ENCODE data around the gene KRT38.

KRT38 gene

DNA sequence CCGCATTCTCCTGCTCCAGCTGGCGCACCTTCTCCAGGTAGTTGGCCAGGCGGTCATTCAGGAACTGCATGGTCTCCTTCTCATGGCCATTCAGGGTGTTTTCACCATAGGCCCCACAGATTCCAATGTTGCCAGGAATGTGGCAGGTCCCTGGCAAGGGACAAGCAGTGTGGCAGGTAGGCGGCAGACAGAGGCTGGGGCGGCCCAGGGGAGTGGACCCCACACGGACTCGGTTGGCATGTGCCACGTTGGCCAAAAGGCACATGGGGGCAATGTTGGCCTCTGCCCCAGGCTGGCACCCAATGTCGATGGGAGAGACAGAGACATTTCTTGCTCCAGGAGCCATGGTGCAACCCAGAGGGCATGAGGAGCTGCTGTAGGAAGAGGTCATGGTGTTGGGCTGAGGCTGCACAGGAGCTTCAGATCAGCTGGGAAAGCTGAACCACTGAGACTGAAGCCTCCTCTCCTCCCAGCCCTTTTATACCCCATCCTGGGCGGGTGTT is at the start of gene KRT38:
Gene KRT38, minus strand, starts transcription at position 453 of the 503 bp plus-strand sequence. Its CDS starts 62 bp downstream, at position 391.
- no peak for DNase-seq (ENCODE audit: low spot score)

DNA sequence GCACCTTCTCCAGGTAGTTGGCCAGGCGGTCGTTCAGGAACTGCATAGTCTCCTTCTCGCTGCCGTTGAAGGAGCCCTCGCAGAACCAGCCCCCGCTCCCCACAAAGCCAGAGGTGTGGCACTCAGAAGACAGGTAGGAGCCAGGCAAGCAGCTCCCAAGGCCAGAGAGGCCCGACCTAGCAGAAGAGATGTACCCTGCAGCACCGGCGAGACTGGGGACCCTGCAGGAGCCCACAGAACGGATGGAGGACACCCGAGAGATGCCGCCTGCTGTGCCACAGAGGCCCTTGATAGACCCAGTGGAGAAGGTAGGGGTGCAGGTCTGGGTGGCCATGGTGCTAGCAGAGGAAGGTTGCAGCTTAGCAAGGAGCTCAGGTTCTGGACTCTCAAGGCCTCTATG is 48.7 kb upstream of the KRT38 start, which contains the start of gene KRT36:
Gene KRT36, minus strand, starts transcription at position 380 of the 400 bp plus-strand sequence. Its CDS starts 46 bp downstream, at position 334.
- no peak for DNase-seq (ENCODE audit: low spot score)

DNA sequence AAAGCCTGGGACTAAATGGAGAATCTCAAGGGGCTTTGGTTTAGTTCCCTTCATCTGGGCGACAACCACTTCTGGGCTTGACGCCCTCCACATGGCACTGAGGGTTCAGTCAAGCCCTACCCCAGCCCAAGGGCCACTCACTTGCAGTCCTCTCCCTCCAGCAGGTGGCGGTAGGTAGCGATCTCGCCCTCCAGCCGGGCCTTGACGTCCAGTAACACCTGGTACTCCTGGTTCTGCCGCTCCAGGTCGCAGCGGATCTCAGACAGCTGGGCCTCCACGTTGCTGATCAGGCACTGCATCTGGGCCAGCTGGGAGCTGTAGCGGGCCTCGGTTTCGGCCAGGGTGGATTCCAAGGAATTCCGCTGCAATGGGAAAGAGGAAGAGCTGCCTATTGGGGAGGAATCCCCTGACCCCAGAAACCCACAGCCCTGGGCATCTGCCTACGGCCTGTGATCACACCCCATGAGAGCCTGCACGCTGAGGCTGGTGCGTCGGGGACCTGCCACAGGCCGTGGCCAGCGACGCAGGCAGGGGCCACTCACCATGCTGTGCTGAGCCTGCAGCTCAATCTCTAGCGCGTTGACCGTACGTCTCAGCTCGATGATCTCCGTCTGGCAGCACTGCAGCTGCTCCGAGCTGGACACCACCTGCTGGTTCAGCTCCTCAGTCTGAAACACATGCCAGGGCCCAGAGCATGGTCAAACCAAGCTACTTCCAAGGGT is 46.2 kb upstream of the KRT38 start:
- DNase-seq (ENCODE audit: low spot score): no peak

- no peak for DNase-seq (ENCODE audit: low spot score)
Observed at GRCh38 chr17:41486316-41486715, 45.5 kb upstream of the KRT38 start.

- DNase-seq (ENCODE audit: low spot score): no peak
Observed at GRCh38 chr17:41484920-41485904, 44.4 kb upstream of the KRT38 start.

GRCh38 chr17:41483991-41484826 is 43.4 kb upstream of the KRT38 start:
- no peak for DNase-seq (ENCODE audit: low spot score)

- DNase-seq (ENCODE audit: low spot score): no peak
Observed at GRCh38 chr17:41483531-41483930, 42.7 kb upstream of the KRT38 start.

DNA sequence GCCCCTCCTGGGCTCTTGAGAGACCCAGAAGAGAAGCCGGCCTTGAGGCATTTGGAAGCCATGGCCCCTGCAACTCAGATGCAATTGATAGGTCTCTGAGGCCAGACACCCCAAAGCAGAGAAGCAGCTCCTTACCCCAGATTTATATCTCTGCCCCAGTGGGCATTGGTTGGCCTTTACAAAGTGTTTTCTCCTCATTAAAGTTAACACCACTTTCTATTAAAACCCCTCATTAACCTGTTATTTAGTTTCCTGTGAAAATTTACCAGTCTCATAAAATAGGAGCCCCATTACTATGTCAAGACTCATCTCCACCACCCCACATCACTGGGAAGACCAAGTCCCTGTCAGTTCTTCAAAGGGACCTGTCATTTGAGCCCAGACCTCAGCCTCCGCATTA is 40.3 kb upstream of the KRT38 start, which contains the start of gene KRT35:
Gene KRT35, minus strand, starts transcription at position 116 of the 400 bp plus-strand sequence. Its CDS starts 54 bp downstream, at position 62.
- no peak for DNase-seq (ENCODE audit: low spot score)

DNA sequence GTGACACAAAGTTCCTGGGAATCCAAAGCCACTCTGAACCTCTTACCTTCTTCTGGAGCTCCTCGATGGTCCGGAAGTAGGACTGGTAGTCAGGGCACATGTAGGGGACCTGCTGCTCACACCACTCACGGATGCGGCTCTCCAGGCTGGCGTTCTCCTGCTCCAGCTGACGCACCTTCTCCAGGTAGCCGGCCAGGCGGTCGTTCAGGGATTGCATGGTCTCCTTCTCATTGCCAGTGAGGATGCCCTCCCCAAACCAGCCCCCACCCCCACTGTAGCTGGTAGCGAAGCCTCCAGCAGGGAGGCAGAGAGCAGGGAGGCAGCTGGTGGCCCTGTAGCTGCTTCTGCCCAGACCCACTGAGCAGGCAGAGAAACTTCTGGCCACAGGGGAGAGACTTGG is 39.8 kb upstream of the KRT38 start:
- DNase-seq (ENCODE audit: low spot score): no peak

- DNase-seq (ENCODE audit: low spot score): no peak
Observed at GRCh38 chr17:41480136-41480535, 39.4 kb upstream of the KRT38 start.

GRCh38 chr17:41478237-41478636 is 37.5 kb upstream of the KRT38 start:
- no peak for DNase-seq (ENCODE audit: low spot score)

DNA sequence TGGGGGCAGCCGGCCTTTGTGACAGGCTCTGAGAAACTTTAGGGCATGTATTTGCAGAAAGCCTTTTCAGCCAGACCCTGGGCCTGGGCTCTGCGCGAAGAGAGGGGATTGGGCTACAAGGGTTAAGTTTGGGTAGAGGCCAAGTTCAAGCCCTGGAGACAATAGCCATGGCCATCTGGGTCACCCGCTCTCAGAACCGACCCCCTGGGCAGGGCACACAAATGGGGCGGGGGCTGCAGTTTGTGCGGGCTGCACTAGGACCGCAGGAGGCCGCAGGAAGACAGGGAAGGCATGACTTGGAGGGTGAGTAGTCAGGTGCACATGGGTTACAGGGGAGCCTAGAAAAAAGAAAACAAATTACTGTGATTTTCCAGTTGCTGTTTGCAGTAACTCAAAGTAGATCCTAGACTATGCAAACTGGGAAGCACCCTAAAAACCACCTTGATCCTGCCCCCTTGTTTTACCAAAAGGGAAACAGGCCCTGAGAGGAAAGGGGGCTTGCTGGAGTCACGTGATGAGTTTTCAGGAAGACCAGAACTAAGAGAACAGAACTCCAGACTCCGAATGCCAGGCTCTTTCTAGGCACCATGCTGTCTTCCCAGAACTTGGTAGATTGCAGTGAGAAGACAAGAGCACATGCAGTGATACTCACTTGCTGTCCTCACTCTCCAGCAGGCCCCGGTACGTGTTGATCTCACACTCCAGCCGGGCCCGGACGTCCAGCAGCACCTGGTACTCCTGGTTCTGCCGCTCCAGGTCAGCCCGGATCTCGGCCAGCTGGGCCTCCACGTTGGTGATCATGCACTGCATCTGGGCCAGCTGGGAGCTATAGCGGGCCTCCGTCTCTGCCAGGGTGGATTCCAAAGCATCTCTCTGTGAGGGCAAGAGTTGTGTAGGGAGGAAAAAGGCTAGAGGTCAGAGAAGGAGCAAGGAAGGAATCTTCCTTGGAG is 36.4 kb upstream of the KRT38 start:
- no peak for DNase-seq (ENCODE audit: low spot score)

DNA sequence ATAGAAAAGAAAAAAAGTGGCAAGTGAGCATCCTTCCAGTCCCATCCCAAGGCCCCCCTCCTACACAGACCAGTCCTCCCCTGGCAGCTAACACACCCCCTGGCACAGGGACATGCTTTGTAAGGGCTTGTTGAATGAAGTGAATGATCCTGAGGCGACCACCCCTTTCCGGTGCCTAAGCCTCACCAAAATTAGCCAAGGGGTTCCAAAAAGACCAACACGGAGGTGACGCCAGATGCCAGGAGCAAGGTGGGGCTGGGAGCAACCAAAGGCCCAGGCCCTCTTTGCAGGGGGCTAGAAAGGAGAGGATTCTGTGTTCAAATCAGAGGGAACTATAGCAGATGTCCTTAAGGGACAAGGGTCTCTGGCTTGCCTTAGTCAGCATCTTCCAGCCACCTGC is 34.6 kb upstream of the KRT38 start:
- no peak for DNase-seq (ENCODE audit: low spot score)

- no peak for DNase-seq (ENCODE audit: low spot score)
Observed at GRCh38 chr17:41474863-41475262, 34.1 kb upstream of the KRT38 start.

- no peak for DNase-seq (ENCODE audit: low spot score)
Observed at GRCh38 chr17:41468346-41468745, 27.6 kb upstream of the KRT38 start.

- no peak for DNase-seq (ENCODE audit: low spot score)
Observed at GRCh38 chr17:41467561-41467960, 26.8 kb upstream of the KRT38 start.

DNA sequence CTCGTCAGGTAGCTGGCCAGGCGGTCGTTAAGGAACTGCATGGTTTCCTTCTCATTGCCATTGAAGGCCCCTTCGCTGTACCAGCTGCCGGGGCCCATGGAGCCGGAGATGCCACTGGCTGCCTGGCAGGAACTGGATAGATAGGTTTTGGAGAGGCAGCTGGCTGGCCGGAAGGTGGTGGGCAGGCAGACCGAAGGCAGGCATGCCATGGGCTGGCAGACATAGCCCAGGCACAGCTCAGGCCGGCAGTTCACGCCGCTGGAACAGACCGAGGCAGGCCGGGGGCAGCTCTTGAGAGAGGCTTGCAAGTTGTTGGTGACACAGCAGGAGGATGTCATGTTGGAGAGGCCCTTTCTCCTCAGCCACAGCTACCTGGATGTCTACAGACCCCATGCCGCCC is 26.2 kb upstream of the KRT38 start, which contains the start of gene KRT32:
Gene KRT32, minus strand, starts transcription at position 399 of the 400 bp plus-strand sequence. Its CDS starts 61 bp downstream, at position 338.
- DNase-seq (ENCODE audit: low spot score): no peak

GRCh38 chr17:41464682-41465081 is 23.9 kb upstream of the KRT38 start:
- peak; percentile 92 for DNase-seq (ENCODE audit: low spot score)

GRCh38 chr17:41464173-41464572 is 23.4 kb upstream of the KRT38 start:
- no peak for DNase-seq (ENCODE audit: low spot score)

DNA sequence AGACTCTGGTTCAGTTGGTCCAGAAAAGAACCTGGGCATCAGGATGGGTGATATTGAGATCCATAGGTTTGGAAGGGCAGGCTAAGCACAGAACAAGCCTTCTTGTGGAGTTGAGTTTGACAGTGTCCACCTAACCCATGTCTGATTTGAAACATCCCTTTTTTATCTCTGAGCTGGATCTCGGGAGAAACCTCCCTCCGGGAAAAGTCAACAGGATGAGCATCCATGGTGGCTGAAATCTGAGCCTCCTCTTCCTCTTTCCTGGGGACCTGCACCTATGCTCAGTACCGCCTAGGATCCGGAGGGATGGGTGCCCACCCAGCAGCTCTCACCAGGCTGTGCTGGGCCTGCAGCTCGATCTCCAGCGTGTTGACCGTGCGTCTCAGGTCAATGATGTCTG is 23.0 kb upstream of the KRT38 start:
- no peak for DNase-seq (ENCODE audit: low spot score)

All from AG20443 (cell line).